ENCODE measurements around the gene PTPN14.

Gene PTPN14

GRCh38 chr1:214329470-214330220 is 221.8 kb downstream of the PTPN14 start:
- DNase-seq (ENCODE audit: extremely low spot score) = no peak
- CTCF ChIA-PET = interaction anchor here (0.6 to 9.8 kb wide), 14 partner anchors 8 to 331 kb away, joined by 3 to 151 read pairs (median 6); no protein-coding TSS in a partner anchor
- POLR2A ChIA-PET = no interaction called here
- TF ChIP-seq FOXA1 (IDR thresholded peaks at IDR 0.05) = no peak
- TF ChIP-seq HDGF (IDR thresholded peaks at IDR 0.05; ENCODE audit: borderline replicate concordance) = no peak
- TF ChIP-seq BHLHE40 (IDR thresholded peaks at IDR 0.05; ENCODE audit: borderline replicate concordance) = no peak
- no peak for TF ChIP-seq L3MBTL2 (conservative IDR thresholded peaks at IDR 0.05)
- TF ChIP-seq LEF1 (IDR thresholded peaks at IDR 0.05; ENCODE audit: borderline replicate concordance) = no peak
- no peak for TF ChIP-seq ARNT (IDR thresholded peaks at IDR 0.05)
- TF ChIP-seq SUZ12 (IDR thresholded peaks at IDR 0.05) = no peak
- TF ChIP-seq SP1 (IDR thresholded peaks at IDR 0.05) = no peak
- no peak for TF ChIP-seq TARDBP (IDR thresholded peaks at IDR 0.05)
- no peak for TF ChIP-seq ZNF384 (IDR thresholded peaks at IDR 0.05)
- TF ChIP-seq NFRKB (IDR thresholded peaks at IDR 0.05) = no peak
- no peak for TF ChIP-seq PKNOX1 (IDR thresholded peaks at IDR 0.05)
- no peak for TF ChIP-seq ELF4 (IDR thresholded peaks at IDR 0.05)
- no peak for TF ChIP-seq FOXK2 (IDR thresholded peaks at IDR 0.05)
- no peak for TF ChIP-seq CTBP1 (IDR thresholded peaks at IDR 0.05; ENCODE audit: borderline replicate concordance)
- TF ChIP-seq FOXM1 (IDR thresholded peaks at IDR 0.05; ENCODE audit: borderline replicate concordance) = no peak

- ChIA-PET POLR2A (no interaction called here), CTCF (interaction anchor here (0.6 to 9.8 kb wide), 17 partner anchors 8 to 299 kb away, joined by 3 to 151 read pairs (median 4); no protein-coding TSS in a partner anchor)
- peak; percentile 84 for DNase-seq (ENCODE audit: extremely low spot score)
- TF ChIP-seq CTBP1 (IDR thresholded peaks at IDR 0.05; ENCODE audit: borderline replicate concordance) (no peak), PKNOX1 (IDR thresholded peaks at IDR 0.05) (peak; percentile 36; the same call in 1 of the 2 replicates)
Measured at GRCh38 chr1:214328770-214329469, 222.5 kb downstream of the PTPN14 start.

- TF ChIP-seq ZNF384 (IDR thresholded peaks at IDR 0.05) = no peak
- TF ChIP-seq FOXM1 (IDR thresholded peaks at IDR 0.05; ENCODE audit: borderline replicate concordance) = no peak
- no peak for TF ChIP-seq NFRKB (IDR thresholded peaks at IDR 0.05)
- ChIA-PET POLR2A (interaction anchor here (1.2 kb wide), 1 partner anchor 66 kb away, joined by 3 read pairs; no protein-coding TSS in a partner anchor), CTCF (interaction anchor here (0.6 to 9.8 kb wide), 7 partner anchors 51 to 194 kb away, joined by 3 to 151 read pairs (median 4); no protein-coding TSS in a partner anchor)
- no peak for DNase-seq (ENCODE audit: extremely low spot score)
Measured at GRCh38 chr1:214327514-214327913, 223.9 kb downstream of the PTPN14 start.

- DNase-seq (ENCODE audit: extremely low spot score) = no peak
- ChIA-PET CTCF (interaction anchor here (0.6 to 9.8 kb wide), 4 partner anchors 51 to 117 kb away, joined by 3 to 151 read pairs (median 42); no protein-coding TSS in a partner anchor), POLR2A (no interaction called here)
- TF ChIP-seq FOXM1 (IDR thresholded peaks at IDR 0.05; ENCODE audit: borderline replicate concordance) = no peak
- TF ChIP-seq TARDBP (IDR thresholded peaks at IDR 0.05) = no peak
- no peak for TF ChIP-seq ARNT (IDR thresholded peaks at IDR 0.05)
- no peak for TF ChIP-seq CTBP1 (IDR thresholded peaks at IDR 0.05; ENCODE audit: borderline replicate concordance)
- TF ChIP-seq PKNOX1 (IDR thresholded peaks at IDR 0.05) = no peak
- TF ChIP-seq SP1 (IDR thresholded peaks at IDR 0.05) = no peak
- no peak for TF ChIP-seq FOXA1 (IDR thresholded peaks at IDR 0.05)
Measured at GRCh38 chr1:214326406-214326805, 225.0 kb downstream of the PTPN14 start.

- ChIA-PET CTCF (interaction anchor here (0.6 to 9.8 kb wide), 4 partner anchors 52 to 215 kb away, joined by 3 to 80 read pairs (median 6); no protein-coding TSS in a partner anchor), POLR2A (no interaction called here)
- TF ChIP-seq ELF4 (IDR thresholded peaks at IDR 0.05) (no peak), HDGF (IDR thresholded peaks at IDR 0.05; ENCODE audit: borderline replicate concordance) (no peak), SP1 (IDR thresholded peaks at IDR 0.05) (no peak), NFRKB (IDR thresholded peaks at IDR 0.05) (no peak), FOXA1 (IDR thresholded peaks at IDR 0.05) (no peak), BHLHE40 (IDR thresholded peaks at IDR 0.05; ENCODE audit: borderline replicate concordance) (no peak), TARDBP (IDR thresholded peaks at IDR 0.05) (no peak), SUZ12 (IDR thresholded peaks at IDR 0.05) (no peak), ARNT (IDR thresholded peaks at IDR 0.05) (no peak), L3MBTL2 (conservative IDR thresholded peaks at IDR 0.05) (no peak), FOXK2 (IDR thresholded peaks at IDR 0.05) (no peak), CTBP1 (IDR thresholded peaks at IDR 0.05; ENCODE audit: borderline replicate concordance) (no peak), ZNF384 (IDR thresholded peaks at IDR 0.05) (no peak), FOXM1 (IDR thresholded peaks at IDR 0.05; ENCODE audit: borderline replicate concordance) (no peak), PKNOX1 (IDR thresholded peaks at IDR 0.05) (no peak), LEF1 (IDR thresholded peaks at IDR 0.05; ENCODE audit: borderline replicate concordance) (no peak)
- DNase-seq (ENCODE audit: extremely low spot score) = no peak
Measured at GRCh38 chr1:214324896-214325800, 226.3 kb downstream of the PTPN14 start.
